ENCODE data around the gene FOCAD. TPM values are rescaled to one million over a fixed set of nuclear protein-coding genes. Genes with fewer than 3 reads are reported as not detected.

FOCAD gene
- total RNA-seq, 1 donor from 2014 or later = 60.1 TPM

DNA sequence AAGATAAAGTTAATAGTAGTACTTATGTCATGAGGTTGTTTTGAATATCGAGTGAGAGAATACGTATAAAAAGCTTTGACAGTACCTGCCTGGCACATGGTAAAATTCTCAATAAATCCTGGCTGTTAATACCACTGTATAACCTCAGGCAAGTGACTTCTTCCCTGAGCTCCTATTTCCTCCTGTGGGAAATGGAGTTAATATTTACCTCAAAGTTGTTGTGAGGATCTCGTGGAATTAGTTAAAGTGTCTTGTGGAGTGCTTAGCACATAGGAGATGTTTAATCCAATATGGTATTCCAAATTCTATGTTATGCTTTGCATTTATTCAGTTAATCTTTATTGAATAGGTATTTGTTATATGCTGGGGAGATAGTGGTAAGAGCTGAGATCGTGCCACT lies 18.5 kb downstream of the FOCAD start:
- no peaks in the 10 kb centered on the region for H3K9me3 Mint-ChIP-seq
- no peak overlapping the region for H3K4me3 Mint-ChIP-seq
- H3K27ac Mint-ChIP-seq (ENCODE audit: unreplicated experiment) = no peak overlapping the region
- TF ChIP-seq, protein P1, sequence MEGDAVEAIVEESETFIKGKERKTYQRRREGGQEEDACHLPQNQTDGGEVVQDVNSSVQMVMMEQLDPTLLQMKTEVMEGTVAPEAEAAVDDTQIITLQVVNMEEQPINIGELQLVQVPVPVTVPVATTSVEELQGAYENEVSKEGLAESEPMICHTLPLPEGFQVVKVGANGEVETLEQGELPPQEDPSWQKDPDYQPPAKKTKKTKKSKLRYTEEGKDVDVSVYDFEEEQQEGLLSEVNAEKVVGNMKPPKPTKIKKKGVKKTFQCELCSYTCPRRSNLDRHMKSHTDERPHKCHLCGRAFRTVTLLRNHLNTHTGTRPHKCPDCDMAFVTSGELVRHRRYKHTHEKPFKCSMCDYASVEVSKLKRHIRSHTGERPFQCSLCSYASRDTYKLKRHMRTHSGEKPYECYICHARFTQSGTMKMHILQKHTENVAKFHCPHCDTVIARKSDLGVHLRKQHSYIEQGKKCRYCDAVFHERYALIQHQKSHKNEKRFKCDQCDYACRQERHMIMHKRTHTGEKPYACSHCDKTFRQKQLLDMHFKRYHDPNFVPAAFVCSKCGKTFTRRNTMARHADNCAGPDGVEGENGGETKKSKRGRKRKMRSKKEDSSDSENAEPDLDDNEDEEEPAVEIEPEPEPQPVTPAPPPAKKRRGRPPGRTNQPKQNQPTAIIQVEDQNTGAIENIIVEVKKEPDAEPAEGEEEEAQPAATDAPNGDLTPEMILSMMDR (conservative IDR thresholded peaks at IDR 0.05) = no peak
- no peaks in the 10 kb centered on the region for H3K27me3 Mint-ChIP-seq (ENCODE audit: low read depth)
- DNase-seq (ENCODE audit: low read depth, low spot score) = no peak
- H3K36me3 Mint-ChIP-seq (ENCODE audit: low read depth) = no peaks in the 10 kb centered on the region
- peaks cover 12% of the 10 kb centered on the region for H3K4me1 Mint-ChIP-seq

DNA sequence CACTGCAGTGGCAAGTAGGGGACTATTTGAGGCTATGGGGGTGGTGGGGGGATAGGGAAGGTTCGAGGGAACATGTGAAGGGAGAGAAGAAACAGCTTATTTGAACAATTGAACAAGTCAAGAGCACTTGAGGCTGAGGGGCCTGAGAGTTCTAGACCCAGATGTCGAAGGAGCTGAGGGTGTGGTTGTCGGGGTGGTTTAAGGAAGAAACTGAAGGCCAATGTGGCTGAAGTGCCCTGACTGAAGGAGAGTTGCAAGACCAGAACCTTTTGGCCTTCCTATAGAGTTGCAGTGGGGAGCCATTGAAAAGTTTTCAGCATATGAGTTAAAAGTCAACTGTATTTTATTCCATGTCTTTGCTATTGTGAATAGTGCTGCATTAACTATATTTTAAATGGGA lies 19.1 kb downstream of the FOCAD start:
- no peaks in the 10 kb centered on the region for H3K27me3 Mint-ChIP-seq (ENCODE audit: low read depth)
- no peak overlapping the region for H3K27ac Mint-ChIP-seq (ENCODE audit: unreplicated experiment)
- H3K9me3 Mint-ChIP-seq = no peaks in the 10 kb centered on the region
- TF ChIP-seq, protein P1 (conservative IDR thresholded peaks at IDR 0.05) = no peak
- H3K4me1 Mint-ChIP-seq = peaks cover 12% of the 10 kb centered on the region
- no peak for DNase-seq (ENCODE audit: low read depth, low spot score)
- H3K36me3 Mint-ChIP-seq (ENCODE audit: low read depth) = no peaks in the 10 kb centered on the region
- H3K4me3 Mint-ChIP-seq = no peak overlapping the region

DNA sequence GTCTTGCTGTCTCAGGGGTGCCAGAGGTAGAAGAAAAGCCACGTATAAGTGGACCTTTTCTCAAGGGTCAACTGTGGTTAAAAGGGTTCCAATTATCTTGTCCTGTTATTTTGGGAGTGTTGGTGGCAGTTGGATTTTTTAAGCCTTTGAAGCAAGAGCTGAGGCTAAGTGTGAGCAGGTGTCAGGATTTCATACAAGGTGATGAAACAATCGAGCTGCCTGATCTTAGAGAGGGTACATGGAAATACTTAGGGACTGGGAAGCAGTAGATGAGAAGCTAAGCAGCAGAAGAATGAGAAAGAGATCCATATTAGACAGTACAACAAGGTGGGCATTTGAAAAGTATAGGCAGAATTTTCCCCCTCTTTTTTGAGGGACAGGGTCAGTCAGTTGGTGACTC lies 23.6 kb downstream of the FOCAD start:
- TF ChIP-seq, protein P1 (conservative IDR thresholded peaks at IDR 0.05) = no peak
- no peaks in the 10 kb centered on the region for H3K9me3 Mint-ChIP-seq
- H3K4me1 Mint-ChIP-seq = no peaks in the 10 kb centered on the region
- no peak overlapping the region for H3K4me3 Mint-ChIP-seq
- no peak overlapping the region for H3K27ac Mint-ChIP-seq (ENCODE audit: unreplicated experiment)
- H3K27me3 Mint-ChIP-seq (ENCODE audit: low read depth) = no peaks in the 10 kb centered on the region
- H3K36me3 Mint-ChIP-seq (ENCODE audit: low read depth) = no peaks in the 10 kb centered on the region
- DNase-seq (ENCODE audit: low read depth, low spot score) = no peak

DNA sequence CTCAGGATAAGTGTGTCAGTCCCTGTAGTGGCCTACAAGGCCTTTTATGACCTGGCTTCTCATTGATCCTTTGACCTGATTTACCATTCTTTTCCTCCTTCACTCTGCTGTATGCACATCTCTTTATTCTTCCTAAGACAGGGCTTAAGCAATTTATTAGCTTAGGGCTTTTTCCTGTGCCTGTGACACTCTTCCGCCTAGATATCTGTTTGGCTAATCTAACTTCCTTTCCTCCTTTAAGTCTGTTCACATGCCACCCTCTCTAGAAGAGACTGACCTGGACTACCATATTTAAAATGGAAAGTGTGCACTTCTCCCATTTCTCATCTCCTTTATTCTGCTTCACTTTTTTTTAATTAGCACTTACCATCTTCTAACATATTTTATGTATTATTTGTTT lies 29.1 kb downstream of the FOCAD start:
- Mint-ChIP-seq H3K4me1 (peaks cover 5% of the 10 kb centered on the region), H3K4me3 (no peak overlapping the region), H3K27me3 (ENCODE audit: low read depth) (no peaks in the 10 kb centered on the region), H3K27ac (ENCODE audit: unreplicated experiment) (no peak overlapping the region), H3K36me3 (ENCODE audit: low read depth) (peaks cover 2% of the 10 kb centered on the region), H3K9me3 (no peaks in the 10 kb centered on the region)
- TF ChIP-seq, protein P1 (conservative IDR thresholded peaks at IDR 0.05) = no peak
- DNase-seq (ENCODE audit: low read depth, low spot score) = no peak

DNA sequence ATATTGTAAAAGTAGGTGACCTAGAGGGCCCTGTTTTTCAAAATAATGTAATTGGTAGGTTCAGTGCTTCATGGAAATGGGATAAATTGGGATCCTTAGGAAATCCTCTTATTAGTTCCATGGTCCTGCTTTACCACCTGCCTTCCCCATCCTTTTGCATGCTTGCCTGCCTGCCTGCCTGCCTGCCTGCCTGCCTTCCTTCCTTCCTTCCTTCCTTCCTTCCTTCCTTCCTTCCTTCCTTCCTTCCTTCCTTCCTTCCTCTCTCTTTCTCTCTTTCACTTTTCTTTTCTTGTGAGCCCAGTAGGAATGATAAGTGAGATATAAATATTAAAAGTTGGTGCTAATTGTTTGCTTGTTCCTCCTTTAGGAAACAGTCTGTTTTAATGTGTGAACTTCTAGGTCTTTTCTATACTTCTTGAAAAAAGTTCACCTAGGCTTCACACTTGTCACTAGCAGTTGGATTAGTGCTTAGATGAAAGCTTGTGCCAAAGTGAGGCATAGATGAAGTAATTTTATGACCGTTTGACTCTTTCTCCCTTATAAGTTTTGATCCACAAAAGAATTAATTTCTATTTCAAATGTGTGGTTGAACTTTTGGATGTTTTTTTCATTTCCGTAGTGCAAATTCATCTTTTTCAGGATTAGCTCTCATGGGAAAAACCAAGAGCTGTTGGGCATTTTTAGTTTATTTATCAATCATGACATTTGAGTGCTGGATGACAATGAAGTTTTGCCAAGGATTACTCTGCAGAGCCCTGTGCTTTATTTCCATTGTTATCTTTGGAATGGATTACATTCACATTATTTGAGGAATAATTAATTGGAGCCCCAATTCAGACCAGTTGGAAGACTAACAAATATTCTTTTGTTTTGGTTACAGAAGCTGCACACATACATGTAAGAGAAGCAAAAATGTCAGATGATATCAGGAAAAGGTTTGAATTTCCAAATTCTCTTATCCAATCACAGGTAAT lies 30.7 kb downstream of the FOCAD start:
- peaks cover 6% of the 10 kb centered on the region for H3K36me3 Mint-ChIP-seq (ENCODE audit: low read depth)
- no peak for DNase-seq (ENCODE audit: low read depth, low spot score)
- no peak overlapping the region for H3K4me3 Mint-ChIP-seq
- no peaks in the 10 kb centered on the region for H3K9me3 Mint-ChIP-seq
- peaks cover 5% of the 10 kb centered on the region for H3K4me1 Mint-ChIP-seq
- TF ChIP-seq, protein P1 (conservative IDR thresholded peaks at IDR 0.05) = no peak
- no peaks in the 10 kb centered on the region for H3K27me3 Mint-ChIP-seq (ENCODE audit: low read depth)
- H3K27ac Mint-ChIP-seq (ENCODE audit: unreplicated experiment) = no peak overlapping the region

All from neural crest cell (in vitro differentiated cells).